GM19043 (cell line): ENCODE measurements around the gene GRIP1.
"Not testable (repeated sequence)": the region's sequence is repeated elsewhere in the genome, so short reads cannot be mapped to it uniquely, and the experiment has no call there.

ENCODE experiments used
- ATAC-seq: cut with Tn5 transposase; IDR thresholded peaks from one replicate; pipeline ENCODE4 v1.9.1; 2021; ENCODE audit warnings: low read depth; ENCODE audit not compliant: unreplicated experiment

Gene GRIP1

DNA sequence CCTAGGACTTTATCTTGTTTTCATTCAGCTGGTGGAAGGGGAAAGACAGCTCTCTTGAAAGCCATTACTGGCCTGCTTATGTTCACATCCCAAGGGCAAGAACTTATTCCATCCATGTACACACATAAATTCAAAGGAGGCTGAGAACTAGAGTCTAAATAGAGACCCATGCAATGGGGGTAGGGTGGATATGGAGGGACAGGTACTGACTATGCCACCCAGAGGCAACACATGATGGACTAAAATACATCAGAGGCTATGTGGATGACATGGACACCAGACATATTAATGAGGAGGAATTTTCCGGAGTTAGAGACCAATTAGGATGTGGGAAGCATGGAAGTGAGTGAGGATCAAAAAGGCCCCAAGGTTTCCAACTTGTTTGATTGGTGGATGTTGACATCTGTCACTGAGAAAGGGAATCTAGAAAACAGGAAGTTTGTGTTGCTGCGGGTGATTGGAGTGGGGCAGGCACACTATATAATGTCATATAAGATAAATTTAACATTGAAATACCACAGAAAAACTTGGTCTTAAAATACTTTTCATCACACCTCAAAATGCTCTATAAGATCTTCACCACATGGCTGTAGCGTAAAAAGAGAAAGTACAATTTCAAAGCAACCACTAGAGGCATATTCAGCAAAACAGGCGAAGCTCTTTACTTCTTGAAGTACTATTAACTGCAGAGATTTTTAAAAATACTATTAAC, 130.4 kb downstream of the GRIP1 start:
- no peak for ATAC-seq

DNA sequence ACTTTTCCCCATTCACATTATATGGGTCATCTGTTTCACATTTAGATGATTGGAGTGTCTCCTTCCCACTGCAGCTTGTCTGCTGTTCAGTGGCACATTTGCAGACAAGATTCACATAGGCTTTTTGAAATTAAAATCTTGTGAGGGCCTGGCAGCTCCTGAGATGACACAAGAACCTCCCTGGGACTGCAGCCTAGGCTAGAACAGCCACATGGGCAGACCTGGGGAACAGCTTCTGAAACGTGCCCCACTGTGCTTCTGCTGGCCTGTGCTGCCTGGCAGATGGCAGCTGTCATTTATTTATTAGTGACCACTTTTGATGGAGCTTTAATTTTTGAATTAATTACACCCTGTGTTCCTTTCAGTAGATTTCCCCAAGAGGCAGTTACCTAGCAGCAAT, 137.4 kb downstream of the GRIP1 start:
- ATAC-seq = no peak

DNA sequence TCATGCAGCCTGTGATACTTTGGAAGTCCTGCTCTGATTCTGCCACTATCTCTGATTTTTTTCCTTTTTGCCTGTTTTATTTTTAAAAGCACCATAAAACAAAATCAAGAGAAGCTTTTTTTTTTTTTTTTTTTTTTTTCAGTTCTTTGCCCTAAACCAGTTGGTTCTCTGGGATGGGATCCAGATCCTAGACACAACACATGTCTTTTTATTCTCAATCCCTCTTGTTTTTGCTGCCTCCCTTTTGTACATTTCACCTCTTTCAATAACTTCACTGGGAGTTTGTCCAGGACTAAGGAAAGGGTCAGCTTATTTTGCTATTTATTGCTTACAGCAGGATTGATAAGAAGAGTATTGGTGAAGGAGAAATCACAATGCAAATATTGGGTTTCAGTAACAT, 139.4 kb downstream of the GRIP1 start:
- ATAC-seq = no peak

DNA sequence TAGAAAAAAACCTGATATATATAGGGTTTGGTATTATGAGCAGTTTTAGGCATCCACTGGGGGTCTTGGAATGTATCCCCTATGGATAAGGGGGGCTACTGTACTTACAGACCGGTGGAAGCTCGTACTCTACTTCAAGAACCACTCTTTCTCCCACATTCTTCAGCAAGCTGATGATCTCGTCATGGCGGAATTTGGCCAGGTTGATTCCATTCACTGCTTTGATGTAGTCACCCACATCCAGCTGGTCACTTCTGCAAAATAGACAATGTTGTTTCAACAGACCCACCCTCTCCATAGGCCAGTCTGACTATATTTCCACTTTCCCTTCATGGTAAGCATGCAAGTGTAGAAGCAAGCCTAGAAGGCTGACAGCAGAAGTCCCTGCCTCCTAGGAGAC, 139.9 kb downstream of the GRIP1 start:
- ATAC-seq = no peak

DNA sequence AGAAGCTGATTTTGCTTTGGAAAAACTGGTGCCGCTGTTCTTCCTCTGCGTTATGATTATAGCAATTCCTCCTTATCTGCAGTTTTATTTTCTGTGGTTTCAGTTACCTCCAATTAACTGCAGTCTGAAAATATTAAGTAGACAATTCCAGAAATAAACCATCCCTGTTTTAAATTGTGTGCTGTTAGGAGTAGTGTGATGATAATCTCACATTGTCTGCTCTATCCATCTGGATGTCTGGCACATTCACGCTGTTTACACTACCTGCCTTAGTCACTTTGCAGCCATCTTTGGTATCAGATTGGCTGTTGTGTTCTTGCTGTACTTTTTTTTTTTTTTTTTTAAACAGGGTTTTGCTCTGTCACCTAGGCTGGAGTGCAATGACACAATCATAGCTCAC, 141.0 kb downstream of the GRIP1 start:
- no peak for ATAC-seq

DNA sequence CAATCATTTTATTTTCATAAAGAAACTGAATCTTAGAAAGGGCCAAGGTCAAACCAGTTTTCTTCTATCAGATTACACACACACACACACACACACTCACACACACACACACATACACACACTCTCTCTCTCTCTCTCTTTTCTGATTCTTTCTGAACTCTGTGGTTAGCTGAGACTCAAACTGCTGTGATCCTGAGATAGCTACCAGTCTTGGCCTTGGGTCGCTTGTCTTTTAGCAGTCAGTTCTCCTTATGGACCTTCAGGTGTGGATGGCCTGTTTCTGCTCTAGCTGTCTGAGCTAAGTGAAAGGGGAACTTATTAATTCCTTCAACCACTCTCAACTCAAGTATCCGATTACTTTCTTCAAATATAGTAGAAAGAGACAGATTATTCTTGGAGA, 145.1 kb downstream of the GRIP1 start:
- ATAC-seq = no peak

DNA sequence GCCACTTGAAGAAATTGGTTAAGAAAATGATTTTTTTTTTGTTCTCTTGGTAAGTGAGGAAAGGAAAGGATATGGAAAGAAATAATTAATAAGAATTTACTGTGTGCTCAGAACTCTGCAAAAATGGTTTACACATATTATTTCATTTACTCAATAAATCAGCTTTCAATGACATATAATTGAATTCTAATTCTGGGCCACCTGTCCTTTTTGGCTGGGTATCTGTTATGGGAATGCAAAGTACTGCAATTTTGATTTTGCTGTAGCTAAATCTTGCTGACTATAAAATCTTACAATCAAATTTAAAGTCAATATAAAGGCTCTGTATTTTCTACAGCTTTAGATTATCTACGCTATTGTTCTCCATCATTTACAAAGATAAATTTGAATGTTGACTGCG, 147.1 kb downstream of the GRIP1 start:
- no peak for ATAC-seq

DNA sequence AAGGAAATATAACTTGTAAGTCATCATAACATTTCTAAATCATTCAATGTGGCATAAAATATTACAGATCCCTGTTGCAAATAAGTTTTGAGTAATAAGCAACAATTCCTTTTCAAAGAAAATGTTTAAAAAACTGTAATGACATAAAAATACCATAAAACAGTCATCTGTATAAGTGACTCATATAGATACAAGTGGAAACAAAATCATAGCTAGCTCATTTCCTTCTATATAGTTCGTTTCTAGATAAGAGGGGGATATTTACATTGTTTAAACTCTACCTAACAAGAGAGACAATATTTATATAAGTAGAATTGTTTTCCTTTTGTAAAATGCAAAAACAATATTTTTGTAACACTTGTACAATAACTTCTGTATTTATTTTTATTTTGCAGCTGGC, 148.9 kb downstream of the GRIP1 start:
- no peak for ATAC-seq

DNA sequence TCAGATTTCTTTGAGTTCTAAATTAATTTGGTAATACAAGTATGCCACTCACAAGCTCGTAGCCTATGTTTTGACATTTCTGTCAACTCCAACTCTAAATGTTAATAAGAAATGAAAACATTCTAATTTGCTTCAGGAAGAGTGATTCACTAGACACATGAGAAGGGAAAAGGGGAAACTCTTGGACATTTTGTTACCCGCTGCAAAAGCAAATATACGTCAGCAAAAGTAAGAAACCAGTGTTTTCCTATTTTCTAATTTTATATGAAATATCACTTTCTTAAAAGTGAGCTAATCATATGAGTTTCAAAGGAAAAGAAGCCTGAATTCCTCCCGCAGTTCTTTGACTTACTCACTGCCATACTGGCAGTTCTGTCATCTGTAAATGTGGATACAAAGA, 162.3 kb downstream of the GRIP1 start:
- no peak for ATAC-seq

DNA sequence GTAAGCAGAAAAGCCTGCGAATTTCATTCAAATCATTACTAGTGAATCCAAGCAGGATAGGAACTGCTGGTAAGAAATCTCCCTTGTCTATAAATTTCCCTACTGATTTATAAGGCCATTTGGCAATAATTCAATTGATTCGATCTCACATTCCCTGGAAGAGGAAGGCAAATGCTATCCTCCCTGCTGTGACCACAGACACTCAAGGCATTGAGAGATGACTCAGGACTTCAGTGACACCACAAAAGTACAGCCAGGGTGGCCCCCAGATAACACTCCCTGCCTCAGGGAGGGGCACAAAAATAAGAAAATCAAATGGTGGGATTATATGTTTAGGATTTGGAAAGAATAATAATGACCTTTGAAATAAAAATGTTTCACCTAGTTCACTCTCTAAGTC, 162.7 kb downstream of the GRIP1 start:
- ATAC-seq = no peak

DNA sequence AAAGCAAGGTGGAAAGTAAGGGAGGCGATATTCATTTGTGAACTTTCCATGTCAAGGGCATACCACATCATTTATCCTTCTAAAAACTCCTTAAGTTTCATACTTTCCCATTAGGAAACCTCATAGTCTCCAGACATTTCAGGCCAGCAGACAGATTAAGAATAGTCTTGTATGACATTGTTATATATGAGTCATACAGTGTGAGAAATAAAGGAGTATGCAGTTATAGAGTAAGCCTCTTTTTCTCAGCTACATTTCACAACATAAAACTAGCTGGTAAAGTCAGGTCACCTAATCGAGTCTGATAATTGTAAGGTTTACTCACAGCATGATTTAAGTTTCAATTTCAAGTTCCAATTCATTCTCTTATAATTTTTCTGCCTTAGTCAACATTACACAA, 164.3 kb downstream of the GRIP1 start:
- ATAC-seq = no peak

DNA sequence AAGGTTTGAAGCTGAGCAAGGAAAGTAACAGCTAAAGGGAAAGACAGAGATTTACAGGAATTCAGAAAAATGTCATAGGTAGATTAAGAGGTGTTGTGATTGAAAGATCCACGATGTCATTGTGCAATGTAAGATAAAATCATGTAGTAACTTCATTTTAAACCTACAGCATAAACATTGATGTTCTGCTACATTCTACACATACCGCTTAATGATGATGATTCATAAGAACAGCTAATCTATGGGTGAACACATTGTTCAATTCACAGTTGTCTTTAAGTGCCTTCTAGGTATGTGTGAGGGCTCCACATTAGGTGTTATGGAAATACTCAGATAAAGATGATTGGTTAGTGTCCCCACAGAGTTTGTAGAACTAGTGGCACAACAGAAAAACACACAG, 170.9 kb downstream of the GRIP1 start:
- ATAC-seq = no peak

DNA sequence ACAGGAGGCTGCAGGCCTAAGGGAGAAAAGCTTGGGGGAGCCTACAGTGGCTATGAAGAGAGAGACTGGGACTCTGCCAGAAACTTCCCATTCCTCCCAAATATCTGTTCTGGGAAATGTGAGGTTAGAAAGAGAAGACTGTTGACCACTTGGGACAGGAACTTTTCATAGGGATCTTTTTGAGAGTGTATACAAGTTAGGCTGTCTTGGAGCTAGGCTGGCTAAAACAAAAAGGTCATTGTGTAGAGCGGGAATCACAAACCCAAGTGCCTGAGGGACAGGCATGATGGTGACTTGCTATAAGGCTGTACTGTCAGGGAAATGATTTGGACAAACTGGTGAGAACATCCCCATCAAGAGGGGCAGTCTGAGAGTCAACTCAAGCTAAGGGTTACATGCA, 175.1 kb downstream of the GRIP1 start:
- ATAC-seq = no peak

DNA sequence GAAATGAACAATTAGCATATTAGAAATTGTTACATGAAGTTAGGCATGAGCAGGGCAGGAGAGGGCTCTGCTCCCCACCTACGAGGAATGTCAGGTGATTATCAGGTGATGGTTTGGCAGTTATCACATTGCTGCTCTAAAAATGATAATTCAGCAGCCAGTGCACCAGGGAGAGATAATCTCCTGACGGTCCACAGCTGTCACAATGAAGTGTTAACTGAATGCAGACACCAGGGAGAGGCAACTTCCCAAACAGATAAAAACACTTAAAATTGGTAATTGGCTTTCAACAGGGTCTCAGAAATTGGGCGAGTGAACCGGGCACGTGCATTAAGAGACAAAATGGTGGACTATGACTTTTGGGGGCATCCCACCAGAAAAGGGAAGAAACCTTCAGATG, 176.0 kb downstream of the GRIP1 start:
- no peak for ATAC-seq

DNA sequence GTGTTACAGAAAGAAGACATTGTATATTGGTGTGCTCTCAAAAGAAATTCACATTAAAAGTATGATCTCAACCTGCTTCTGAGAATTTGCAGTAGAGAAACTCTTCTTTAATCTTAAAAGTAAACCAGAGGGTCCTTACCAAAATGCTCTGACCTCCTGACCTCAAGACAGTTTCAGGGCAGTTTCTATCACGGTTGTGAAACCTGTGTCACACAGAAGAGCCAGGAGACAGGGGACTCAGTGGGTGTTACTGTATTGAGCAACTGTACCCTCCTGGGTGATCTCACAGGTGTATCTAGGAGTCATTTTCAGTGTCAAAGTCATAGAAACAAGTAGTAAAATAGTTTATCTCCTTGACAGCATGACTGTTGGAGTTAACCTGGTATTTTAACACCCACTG, 178.0 kb downstream of the GRIP1 start:
- ATAC-seq = no peak

DNA sequence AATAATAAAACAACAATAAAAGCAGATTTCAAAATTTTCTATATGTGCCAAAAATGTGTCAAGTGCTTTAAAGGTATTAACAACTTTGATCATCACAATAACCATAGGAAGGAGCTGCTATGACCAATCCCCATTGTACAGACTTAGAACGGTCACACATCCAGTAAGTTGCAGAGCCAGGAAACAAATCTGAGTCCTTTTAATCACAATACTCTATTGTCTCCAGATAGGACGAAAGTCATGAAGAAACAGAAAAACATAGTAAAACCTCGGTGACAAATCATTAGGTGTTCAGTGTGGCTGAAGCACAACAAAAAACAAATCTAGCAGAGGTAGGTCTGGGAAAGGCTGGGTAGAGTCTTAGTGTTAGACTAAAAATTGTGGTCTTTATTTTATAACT, 178.8 kb downstream of the GRIP1 start:
- ATAC-seq = no peak

DNA sequence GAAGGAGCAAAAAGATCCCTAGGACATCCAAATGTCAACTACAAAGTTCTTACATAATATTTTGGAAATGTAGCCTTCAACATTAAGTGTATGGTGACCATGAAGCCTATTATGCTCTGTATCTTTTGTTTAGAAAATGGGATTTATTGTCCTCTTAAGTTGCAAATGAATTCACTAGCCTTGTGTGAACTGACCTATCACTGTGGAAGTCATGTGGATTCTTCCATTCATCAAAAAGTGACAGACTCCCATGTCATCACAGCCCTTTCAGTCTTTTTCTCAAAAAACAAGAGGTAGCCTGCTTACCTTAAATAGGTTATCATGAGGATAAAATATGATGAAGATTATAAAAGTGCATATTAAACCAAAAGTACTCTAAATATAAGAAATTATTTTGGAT, 179.9 kb downstream of the GRIP1 start:
- ATAC-seq = no peak

DNA sequence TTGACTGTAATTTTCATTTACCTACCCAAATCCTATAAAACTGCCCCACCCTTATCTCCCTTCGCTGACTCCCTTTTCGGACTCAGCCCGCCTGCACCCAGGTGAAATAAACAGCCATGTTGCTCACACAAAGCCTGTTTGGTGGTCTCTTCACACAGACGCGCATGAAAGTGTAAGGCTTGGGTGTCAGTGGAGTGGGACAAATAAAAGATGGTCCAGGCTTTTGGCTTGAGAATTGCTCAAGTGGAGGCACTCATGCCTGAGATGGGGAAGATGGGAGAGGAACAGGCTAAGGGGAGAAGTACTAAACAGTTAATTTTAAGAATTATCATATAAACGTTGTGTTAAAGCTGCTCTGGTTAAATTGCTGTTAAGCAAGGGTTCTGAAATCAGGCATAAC, 180.8 kb downstream of the GRIP1 start:
- not testable (repeated sequence) for ATAC-seq

DNA sequence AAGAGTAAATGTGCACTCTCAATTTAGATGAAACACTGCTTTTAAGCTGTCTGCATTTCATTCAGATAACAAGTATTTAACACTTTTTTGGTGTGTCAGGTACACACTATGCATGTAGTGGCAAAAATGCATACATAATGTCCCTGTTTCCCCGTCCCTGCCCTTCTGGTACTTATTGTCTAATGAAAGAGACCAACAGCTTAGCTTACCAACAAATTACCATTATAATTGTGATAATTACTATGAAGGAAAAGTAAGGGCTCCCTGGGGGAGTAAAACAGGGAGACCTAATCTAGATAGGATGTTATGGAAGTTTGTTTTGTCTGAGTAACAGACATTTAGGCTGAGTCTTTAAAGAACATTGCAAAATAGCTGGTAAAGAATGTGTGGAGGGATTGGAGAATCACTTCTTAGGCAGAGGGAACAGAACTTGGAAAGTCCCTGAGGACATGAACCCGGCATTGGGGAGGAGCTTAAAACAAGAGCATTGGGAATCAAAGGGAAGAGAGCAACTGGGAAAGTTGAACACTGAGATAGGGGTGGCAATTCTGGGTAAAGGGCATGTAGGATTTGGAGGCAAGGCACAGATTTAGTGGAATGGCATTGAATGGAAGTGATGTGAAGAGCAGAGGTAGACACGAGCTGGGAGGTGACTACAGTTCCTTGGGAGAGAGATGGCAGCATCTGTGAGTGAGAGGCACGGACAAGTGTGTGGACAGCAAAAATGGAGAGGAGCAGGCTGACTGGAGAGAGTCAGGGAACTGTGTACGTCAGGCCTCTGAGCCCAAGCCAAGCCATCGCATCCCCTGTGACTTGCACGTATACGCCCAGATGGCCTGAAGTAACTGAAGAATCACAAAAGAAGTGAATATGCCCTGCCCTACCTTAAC, 181.6 kb downstream of the GRIP1 start:
- ATAC-seq = no peak

DNA sequence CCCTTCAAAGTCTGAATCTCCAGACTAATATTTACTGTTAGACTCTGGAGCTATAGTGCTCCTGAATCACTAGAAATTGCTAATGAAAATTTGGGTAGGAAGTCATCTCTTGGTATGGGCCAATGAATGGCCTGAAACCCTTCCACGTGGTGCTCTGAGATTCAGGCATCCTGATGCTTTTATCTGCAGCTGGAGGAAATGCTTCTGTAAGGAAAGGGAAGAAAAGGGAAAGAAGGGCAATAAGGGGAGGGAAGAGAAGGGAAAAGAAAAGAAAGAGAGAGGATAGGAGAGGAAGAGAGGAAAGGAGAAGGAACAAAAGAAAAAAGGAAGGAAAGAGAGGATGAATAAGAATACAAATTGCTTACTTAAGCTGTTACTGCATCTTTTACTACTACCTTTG, 182.3 kb downstream of the GRIP1 start:
- ATAC-seq = no peak

DNA sequence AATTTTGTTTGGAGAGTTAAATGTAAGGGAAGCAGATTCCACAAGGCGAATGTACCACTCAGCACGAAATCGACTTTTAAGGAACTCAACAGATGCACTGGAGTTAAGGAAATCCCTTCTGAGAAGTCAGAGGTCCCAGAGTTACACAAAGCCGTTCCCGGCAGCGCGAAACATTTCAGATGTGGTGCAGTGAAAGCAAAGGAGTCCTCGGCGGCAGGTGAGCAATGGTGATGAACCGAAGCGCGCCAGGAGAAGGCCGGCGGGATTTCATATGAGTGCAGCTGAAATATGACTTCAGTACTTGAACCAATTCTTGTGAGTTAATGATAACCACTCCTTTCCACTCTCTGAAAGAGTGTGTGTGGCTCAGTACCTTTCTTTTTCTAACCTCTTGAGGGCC, 183.2 kb downstream of the GRIP1 start:
- ATAC-seq = no peak

DNA sequence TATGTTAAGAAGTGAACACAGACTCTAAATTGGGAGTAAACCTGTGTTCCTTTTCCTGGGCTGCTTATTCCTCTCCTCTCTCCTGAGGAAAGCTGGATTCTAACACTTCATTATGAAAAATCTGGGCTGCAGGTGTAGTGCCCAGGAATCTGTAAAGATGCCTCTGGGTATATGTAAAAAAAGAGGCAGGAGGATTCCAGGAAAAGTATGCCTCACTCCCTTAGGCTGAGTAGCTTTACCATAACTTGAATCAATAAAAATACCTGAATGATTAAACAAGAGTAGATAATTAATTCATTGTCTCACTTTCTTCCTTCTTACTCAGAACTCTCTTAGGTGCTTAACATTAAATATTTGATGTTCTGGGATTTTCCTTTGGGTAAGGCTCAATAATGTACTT, 185.1 kb downstream of the GRIP1 start:
- ATAC-seq = no peak
